Testis (tissue), 2 donors: ENCODE results near the gene DCLK1.

ENCODE experiments used
- POLR2A ChIP-seq: fragments of 450-650 bp; IDR thresholded peaks from one replicate; pipeline ENCODE4 v1.6.1; 2017; ENCODE audit warnings: antibody characterized with exemption, mild to moderate bottlenecking, moderate library complexity
- TF ChIP-seq, protein P1 (sequence below), 3 experiments: fragments of 450-650 bp in 2 of 3; fragments of 200-600 bp in 1 of 3; sonication (generic) in 1 of 3; IDR thresholded peaks; one replicate each; pipeline ENCODE4 v1.5.1; 2016 to 2019; ENCODE audit warnings: antibody characterized with exemption in 3 of 3, mild to moderate bottlenecking in 2 of 3, moderate library complexity in 1 of 3

DNA sequence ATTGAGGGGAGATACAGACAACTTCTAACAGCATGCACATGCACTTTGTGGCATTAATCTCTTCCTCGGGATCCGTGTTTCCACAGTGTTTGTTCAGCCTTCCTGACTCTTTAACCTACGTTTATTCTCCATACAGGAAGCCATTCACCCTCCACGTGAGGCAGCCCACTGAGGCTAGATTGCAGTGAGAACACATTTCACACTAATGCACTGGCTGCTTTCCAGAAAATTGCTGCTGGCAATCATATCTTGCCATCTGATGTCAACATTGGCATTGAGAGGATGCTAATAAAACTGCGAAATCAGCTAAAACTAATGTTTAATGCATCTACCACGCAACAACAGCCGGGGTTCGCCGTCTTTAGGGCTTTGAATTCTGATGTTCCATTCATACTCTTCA lies 30.0 kb downstream of the DCLK1 start:
- TF ChIP-seq, protein P1, sequence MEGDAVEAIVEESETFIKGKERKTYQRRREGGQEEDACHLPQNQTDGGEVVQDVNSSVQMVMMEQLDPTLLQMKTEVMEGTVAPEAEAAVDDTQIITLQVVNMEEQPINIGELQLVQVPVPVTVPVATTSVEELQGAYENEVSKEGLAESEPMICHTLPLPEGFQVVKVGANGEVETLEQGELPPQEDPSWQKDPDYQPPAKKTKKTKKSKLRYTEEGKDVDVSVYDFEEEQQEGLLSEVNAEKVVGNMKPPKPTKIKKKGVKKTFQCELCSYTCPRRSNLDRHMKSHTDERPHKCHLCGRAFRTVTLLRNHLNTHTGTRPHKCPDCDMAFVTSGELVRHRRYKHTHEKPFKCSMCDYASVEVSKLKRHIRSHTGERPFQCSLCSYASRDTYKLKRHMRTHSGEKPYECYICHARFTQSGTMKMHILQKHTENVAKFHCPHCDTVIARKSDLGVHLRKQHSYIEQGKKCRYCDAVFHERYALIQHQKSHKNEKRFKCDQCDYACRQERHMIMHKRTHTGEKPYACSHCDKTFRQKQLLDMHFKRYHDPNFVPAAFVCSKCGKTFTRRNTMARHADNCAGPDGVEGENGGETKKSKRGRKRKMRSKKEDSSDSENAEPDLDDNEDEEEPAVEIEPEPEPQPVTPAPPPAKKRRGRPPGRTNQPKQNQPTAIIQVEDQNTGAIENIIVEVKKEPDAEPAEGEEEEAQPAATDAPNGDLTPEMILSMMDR (IDR thresholded peaks at IDR 0.05), result no peak
- TF ChIP-seq POLR2A, result no peak
